ENCODE data around the gene TRAPPC3L. TPM values are rescaled to one million over a fixed set of nuclear protein-coding genes. Genes with fewer than 3 reads are reported as not detected.

Gene TRAPPC3L
- total and polyA plus RNA-seq, 2 of the 13 experiments (the other 11 are each of a cell fraction or from before 2014, with no cell fraction given) = not detected

GRCh38 chr6:116550796-116551195 lies 5.3 kb upstream of the TRAPPC3L start:
- Histone ChIP-seq H3K79me2 (ENCODE audit: insufficient read depth, low read length) (no peaks in the 10 kb centered on the region), H4K20me1 (ENCODE audit: insufficient read depth, low read length) (no peaks in the 10 kb centered on the region), H3K4me1 (ENCODE audit: insufficient read depth, low read length) (peaks cover 17% of the 10 kb centered on the region), H3K36me3 (replicated peaks in 1 of 2; ENCODE audit: control insufficient read depth in 1 of 2, insufficient read depth in 2 of 2, low read length in 2 of 2) (no peaks in the 10 kb centered on the region), H3K27ac (ENCODE audit: extremely low read length, insufficient read depth, low read length) (no peak overlapping the region), H2AFZ (ENCODE audit: low read length) (no peak overlapping the region), H3K9ac (ENCODE audit: insufficient read depth, low read depth, low read length) (no peak overlapping the region), H3K27me3 (ENCODE audit: control insufficient read depth in 1 of 2, insufficient read depth in 2 of 2, low read length in 2 of 2) (peaks cover 0 to 8% of the 10 kb centered on the region in 2 experiments; a peak in 1 of 5 replicates), H3K9me3 (ENCODE audit: low read length) (no peaks in the 10 kb centered on the region), H3K4me3 (replicated peaks in 1 of 3; ENCODE audit: insufficient read depth in 1 of 3, low read depth in 2 of 3, low read length in 3 of 3) (no peak overlapping the region; a peak in 1 of 6 replicates), H3K4me2 (ENCODE audit: low read depth, low read length) (peak overlapping the region; percentile 61)
- 0% methylated on average over 4 of the region's 4 CpGs for WGBS (ENCODE audit: low lambda C conversion rate)
- intact Hi-C loops (cut with micrococcal nuclease; ENCODE audit: unreplicated experiment) (no loop called here), in situ Hi-C loops (cut with HindIII; ENCODE audit: extremely low pct_ligation_motif_present, low pct_unique_long_range_greater_than_20kb) (no loop called here)
- peak; percentile 63 for FAIRE-seq
- no TSS peak for BruUV-seq (replicated peaks)
- DNase-seq (ENCODE audit: low spot score) = peak; percentile 72
- POLR2A ChIA-PET = no interaction called here
- CTCF ChIA-PET (ENCODE audit: low intra/inter-chr PET ratio, low total read pairs) = no interaction called here
- ATAC-seq = peak; percentile 99
- TF ChIP-seq ZNF660 (CRISPR knock-in tag; IDR thresholded peaks at IDR 0.05; ENCODE audit: borderline replicate concordance, low read depth) (no peak), MLX (CRISPR knock-in tag; IDR thresholded peaks at IDR 0.05) (peak; percentile 49; the same call in 1 of the 2 replicates), ATF7 (IDR thresholded peaks at IDR 0.05) (no peak), ATF7 (CRISPR knock-in tag; IDR thresholded peaks at IDR 0.05) (no peak), ZNF264 (CRISPR knock-in tag; IDR thresholded peaks at IDR 0.05) (no peak), HNF1B (CRISPR knock-in tag; IDR thresholded peaks at IDR 0.05) (0 out of 2 replicates have a peak, but pooled peaks have one; percentile 21), HCFC1 (IDR thresholded peaks at IDR 0.05; ENCODE audit: low read depth, low read length) (no peak), U2AF1 (optimal IDR thresholded peaks at IDR 0.05; ENCODE audit: low read depth, low read length) (no peak), DZIP1 (CRISPR knock-in tag; IDR thresholded peaks at IDR 0.05) (no peak), ZNF589 (CRISPR knock-in tag; conservative IDR thresholded peaks at IDR 0.05) (no peak), ZFYVE20 (CRISPR knock-in tag; IDR thresholded peaks at IDR 0.05; ENCODE audit: borderline replicate concordance, low read depth) (no peak), AKNA (CRISPR knock-in tag; IDR thresholded peaks at IDR 0.05; ENCODE audit: borderline replicate concordance) (no peak), ZFY (CRISPR knock-in tag; IDR thresholded peaks at IDR 0.05) (no peak)

All from HepG2 (cell line).